Measurements from ENCODE around the gene PLA2G7.

DNA sequence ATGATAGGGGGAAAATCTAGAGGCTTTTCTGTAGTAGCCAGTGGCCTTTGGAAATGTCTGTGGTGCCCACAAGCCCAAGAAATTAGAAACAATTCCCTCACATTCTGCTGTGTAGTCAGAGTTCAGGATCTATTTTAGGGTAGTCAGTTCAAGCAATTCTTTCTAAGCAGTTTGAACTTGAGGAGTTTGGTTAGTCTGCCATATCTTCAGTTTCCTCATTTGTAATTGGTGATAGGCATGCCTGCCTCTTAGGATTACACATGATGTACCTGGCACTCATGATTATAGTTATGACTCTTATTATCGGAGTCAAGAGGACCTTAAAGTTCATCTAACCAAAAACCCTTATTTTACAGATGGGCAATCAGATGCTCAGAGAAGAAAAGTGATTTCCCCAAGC is 36.8 kb upstream of the PLA2G7 start:
- TF ChIP-seq CTCF (IDR thresholded peaks at IDR 0.05) (no peak), POLR2A (IDR thresholded peaks at IDR 0.05) (no peak), POLR2AphosphoS5 (IDR thresholded peaks at IDR 0.05) (no peak), EP300 (IDR thresholded peaks at IDR 0.05) (no peak)

Data from upper lobe of left lung (tissue), 4 donors.